Neural crest cell (in vitro differentiated cells): Measurements from ENCODE around the gene EDDM13. TPM values are rescaled to one million over a fixed set of nuclear protein-coding genes. Genes with fewer than 3 reads are reported as not detected.

Experiments used
- DNase-seq: peaks from one replicate; pipeline ENCODE4 v3.0.0; 2021; ENCODE audit warnings: low read depth, mixed read lengths, low spot score
- H3K27ac Mint-ChIP-seq: one replicate; pipeline ENCODE4 v1.8.0; 2021; ENCODE audit warnings: mild to moderate bottlenecking, mixed read lengths; ENCODE audit not compliant: unreplicated experiment
- H3K27me3 Mint-ChIP-seq: 2 replicates; pipeline ENCODE4 v1.8.0; 2021; ENCODE audit warnings: low read depth, mild to moderate bottlenecking, mixed read lengths
- H3K36me3 Mint-ChIP-seq: 2 replicates; pipeline ENCODE4 v1.8.0; 2021; ENCODE audit warnings: low read depth, mild to moderate bottlenecking, mixed read lengths
- H3K4me1 Mint-ChIP-seq: 2 replicates; pipeline ENCODE4 v1.8.0; 2021; ENCODE audit warnings: mixed read lengths
- H3K4me3 Mint-ChIP-seq: one replicate; pipeline ENCODE4 v1.8.0; 2021; ENCODE audit warnings: mild to moderate bottlenecking, mixed read lengths
- H3K9me3 Mint-ChIP-seq: 2 replicates; pipeline ENCODE4 v1.8.0; 2021; ENCODE audit warnings: mixed read lengths
- total RNA-seq: library from RNA; stranded (reverse); gene quantifications from 2 replicates; pipeline ENCODE4 v1.2.1, GENCODE V29; 2021
- TF ChIP-seq, protein P1 (sequence below): fragments of 200-600 bp; sonication (generic); conservative IDR thresholded peaks from 2 replicates; pipeline ENCODE4 v1.5.0; 2021; ENCODE audit warnings: antibody characterized with exemption, mild to moderate bottlenecking

The EDDM13 gene
- total RNA-seq, 1 donor from 2014 or later: not detected

DNA sequence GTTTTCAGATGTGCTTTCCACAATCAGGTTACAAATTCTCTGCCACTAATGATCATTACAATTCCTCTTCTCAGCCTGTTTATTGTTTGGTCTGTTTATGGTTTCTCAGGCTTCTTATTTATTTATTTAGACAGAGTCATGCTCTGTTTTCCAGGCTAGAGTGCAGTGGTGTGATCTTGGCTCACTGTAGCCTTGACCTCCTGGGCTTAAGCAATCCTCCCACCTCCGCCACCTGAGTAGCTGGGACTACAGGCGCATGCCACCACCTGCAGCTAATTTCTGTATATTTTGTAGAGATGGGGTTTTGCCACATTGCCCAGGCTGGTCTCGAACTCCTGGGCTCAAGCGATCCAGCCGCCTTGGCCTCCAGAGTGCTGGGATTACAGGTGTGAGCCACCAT, 44.2 kb downstream of the EDDM13 start:
- Mint-ChIP-seq H3K27ac (no peak overlapping the region), H3K4me3 (peak overlapping the region; percentile 91), H3K36me3 (no peaks in the 10 kb centered on the region), H3K4me1 (peaks cover 20% of the 10 kb centered on the region), H3K27me3 (peaks cover 21% of the 10 kb centered on the region), H3K9me3 (no peaks in the 10 kb centered on the region)
- DNase-seq: no peak
- TF ChIP-seq, protein P1, sequence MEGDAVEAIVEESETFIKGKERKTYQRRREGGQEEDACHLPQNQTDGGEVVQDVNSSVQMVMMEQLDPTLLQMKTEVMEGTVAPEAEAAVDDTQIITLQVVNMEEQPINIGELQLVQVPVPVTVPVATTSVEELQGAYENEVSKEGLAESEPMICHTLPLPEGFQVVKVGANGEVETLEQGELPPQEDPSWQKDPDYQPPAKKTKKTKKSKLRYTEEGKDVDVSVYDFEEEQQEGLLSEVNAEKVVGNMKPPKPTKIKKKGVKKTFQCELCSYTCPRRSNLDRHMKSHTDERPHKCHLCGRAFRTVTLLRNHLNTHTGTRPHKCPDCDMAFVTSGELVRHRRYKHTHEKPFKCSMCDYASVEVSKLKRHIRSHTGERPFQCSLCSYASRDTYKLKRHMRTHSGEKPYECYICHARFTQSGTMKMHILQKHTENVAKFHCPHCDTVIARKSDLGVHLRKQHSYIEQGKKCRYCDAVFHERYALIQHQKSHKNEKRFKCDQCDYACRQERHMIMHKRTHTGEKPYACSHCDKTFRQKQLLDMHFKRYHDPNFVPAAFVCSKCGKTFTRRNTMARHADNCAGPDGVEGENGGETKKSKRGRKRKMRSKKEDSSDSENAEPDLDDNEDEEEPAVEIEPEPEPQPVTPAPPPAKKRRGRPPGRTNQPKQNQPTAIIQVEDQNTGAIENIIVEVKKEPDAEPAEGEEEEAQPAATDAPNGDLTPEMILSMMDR: no peak

DNA sequence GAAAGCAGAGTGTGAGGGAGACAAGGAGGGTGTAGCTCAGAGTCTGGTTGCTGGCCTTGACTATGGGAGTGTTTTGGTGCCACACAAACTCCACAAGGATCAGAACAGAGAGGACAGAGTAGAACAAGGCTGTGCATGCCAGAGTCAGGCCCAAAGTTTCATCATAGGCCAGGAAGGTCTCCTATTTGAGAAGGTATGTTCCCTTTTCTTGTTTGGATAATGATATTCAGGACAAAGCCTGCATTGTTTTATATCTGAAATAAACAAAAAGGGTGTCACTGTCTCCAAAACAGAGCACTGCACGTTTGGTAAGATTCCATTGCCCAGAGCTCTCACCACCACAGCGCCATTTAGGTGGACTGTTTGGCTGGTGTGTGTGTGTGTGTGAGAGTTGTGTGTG, 45.2 kb downstream of the EDDM13 start:
- peaks cover 25% of the 10 kb centered on the region for H3K27me3 Mint-ChIP-seq
- H3K27ac Mint-ChIP-seq: no peak overlapping the region
- H3K36me3 Mint-ChIP-seq: no peaks in the 10 kb centered on the region
- peaks cover 23% of the 10 kb centered on the region for H3K4me1 Mint-ChIP-seq
- TF ChIP-seq, protein P1: no peak
- H3K9me3 Mint-ChIP-seq: no peaks in the 10 kb centered on the region
- H3K4me3 Mint-ChIP-seq: peak overlapping the region; percentile 62
- DNase-seq: no peak

DNA sequence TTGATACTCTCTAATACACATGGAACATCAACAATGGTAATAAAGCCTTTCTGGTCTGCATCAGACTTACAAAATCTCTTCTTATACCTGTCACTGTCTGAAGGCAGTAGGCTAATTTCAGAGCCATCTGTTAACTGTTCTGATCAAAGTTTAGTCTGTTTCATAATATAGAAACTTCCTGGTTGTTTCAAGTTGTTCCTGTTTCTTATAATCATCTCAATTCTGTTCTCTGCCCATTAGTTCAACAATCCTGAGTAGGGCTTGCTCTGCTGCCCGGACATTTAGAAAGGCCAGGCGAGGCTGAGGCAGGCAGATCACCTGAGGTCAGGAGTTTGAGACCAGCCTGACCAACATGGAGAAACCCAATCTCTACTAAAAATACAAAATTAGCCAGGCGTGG, 47.4 kb downstream of the EDDM13 start:
- H3K36me3 Mint-ChIP-seq: no peaks in the 10 kb centered on the region
- H3K27me3 Mint-ChIP-seq: peaks cover 25% of the 10 kb centered on the region
- TF ChIP-seq, protein P1: no peak
- peak overlapping the region; percentile 57 for H3K4me3 Mint-ChIP-seq
- no peak overlapping the region for H3K27ac Mint-ChIP-seq
- no peak for DNase-seq
- H3K4me1 Mint-ChIP-seq: peaks cover 10% of the 10 kb centered on the region
- H3K9me3 Mint-ChIP-seq: peaks cover 4% of the 10 kb centered on the region

DNA sequence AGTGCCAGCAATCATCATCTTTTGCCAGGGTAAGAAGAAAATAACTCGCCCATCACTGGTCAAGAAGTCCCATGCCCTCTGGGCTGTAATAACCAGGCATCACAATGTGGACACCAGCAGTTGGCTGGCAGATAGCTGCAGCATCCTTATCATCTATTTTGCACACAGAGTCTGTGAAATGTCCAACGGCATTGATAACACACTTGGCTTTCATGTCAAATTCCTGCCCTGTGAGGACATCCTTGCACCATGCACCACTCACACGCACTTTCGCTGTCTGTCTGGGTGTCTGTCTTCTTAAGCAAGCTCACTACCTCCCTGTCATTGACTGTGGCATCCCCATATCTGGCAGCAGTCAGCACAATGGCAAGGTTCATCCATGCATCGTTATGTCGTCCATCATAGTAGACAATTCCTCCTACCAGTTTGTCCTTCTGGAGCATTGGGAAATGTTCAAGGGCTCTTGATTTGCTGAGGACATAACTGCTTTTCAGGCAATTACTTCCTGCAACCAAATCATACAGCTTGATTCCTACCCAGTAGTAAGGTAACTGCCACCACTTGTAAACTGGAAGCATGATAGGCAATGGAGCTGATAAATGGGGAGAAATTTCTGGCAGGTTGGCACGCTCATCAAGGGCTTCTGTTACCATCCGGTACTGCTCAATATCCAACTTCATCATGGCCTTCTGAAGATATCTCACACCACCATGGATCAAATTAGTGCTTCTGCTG, 48.9 kb downstream of the EDDM13 start:
- H3K27me3 Mint-ChIP-seq: peaks cover 25% of the 10 kb centered on the region
- peaks cover 4% of the 10 kb centered on the region for H3K4me1 Mint-ChIP-seq
- peaks cover 8% of the 10 kb centered on the region for H3K9me3 Mint-ChIP-seq
- no peak for DNase-seq
- TF ChIP-seq, protein P1: no peak
- H3K4me3 Mint-ChIP-seq: no peak overlapping the region
- H3K36me3 Mint-ChIP-seq: no peaks in the 10 kb centered on the region
- peak overlapping the region; percentile 66 for H3K27ac Mint-ChIP-seq

DNA sequence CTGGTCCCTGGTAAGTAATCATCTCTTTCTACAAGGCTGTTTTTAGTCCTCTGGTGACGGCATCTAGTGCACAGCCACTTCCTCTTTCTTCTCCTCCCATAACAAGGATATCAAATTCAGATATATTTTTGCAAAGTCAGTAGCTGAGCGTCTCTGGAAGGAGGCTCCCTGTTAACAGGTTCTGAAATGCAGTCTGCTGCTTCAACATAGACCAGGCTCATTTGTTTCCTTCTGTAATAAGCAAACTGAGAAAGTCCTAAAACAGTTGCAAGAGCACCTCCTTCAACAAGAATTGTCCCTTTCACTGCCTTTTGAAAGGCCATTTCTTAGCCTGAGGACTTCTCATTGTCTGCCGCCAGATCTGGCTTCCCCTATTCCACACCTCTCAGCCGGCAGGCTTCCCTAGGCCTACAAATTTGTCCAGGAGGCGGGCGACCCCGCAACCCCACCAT, 49.5 kb downstream of the EDDM13 start:
- no peak for DNase-seq
- peaks cover 25% of the 10 kb centered on the region for H3K27me3 Mint-ChIP-seq
- peaks cover 4% of the 10 kb centered on the region for H3K4me1 Mint-ChIP-seq
- peak overlapping the region; percentile 66 for H3K27ac Mint-ChIP-seq
- no peaks in the 10 kb centered on the region for H3K36me3 Mint-ChIP-seq
- TF ChIP-seq, protein P1: no peak
- H3K9me3 Mint-ChIP-seq: peaks cover 8% of the 10 kb centered on the region
- H3K4me3 Mint-ChIP-seq: no peak overlapping the region
